GM12873 (cell line): ENCODE data around the gene NUBP2.

ENCODE experiments used
- CTCF ChIP-seq: IDR thresholded peaks from 2 replicates; pipeline ENCODE4 v1.5.1; 2012; ENCODE audit warnings: low read depth, mild to moderate bottlenecking, moderate library complexity, low read length, control low read depth; ENCODE audit not compliant: insufficient read depth; ENCODE audit errors: missing control alignments

Gene NUBP2

GRCh38 chr16:1822801-1823200, 40.0 kb downstream of the NUBP2 start:
- TF ChIP-seq CTCF: no peak

GRCh38 chr16:1823821-1824220, 41.1 kb downstream of the NUBP2 start:
- TF ChIP-seq CTCF: peak; percentile 31

GRCh38 chr16:1825381-1825863, 42.7 kb downstream of the NUBP2 start:
- no peak for TF ChIP-seq CTCF

GRCh38 chr16:1825864-1826690, 43.3 kb downstream of the NUBP2 start:
- no peak for TF ChIP-seq CTCF

- TF ChIP-seq CTCF: no peak
Observed at GRCh38 chr16:1826691-1827573, 44.2 kb downstream of the NUBP2 start, which contains the start of the genes FAHD1 and HAGH. FAHD1 (plus strand) TSS chr16:1827206; CDS start chr16:1827239, 33 bp downstream. HAGH (minus strand) TSS chr16:1826825; CDS start chr16:1826787, 38 bp downstream.

GRCh38 chr16:1828645-1829410, 46.1 kb downstream of the NUBP2 start:
- TF ChIP-seq CTCF: no peak
